ENCODE data around the gene SOWAHA.
"Not testable (repeated sequence)": the region's sequence is repeated elsewhere in the genome, so short reads cannot be mapped to it uniquely, and the experiment has no call there.

The SOWAHA gene

GRCh38 chr5:132805872-132806271 is 7.2 kb upstream of the SOWAHA start:
- not testable (repeated sequence) for H3K9me3 ChIP-seq (ENCODE audit: control insufficient read depth, low read length); H3K4me3 ChIP-seq (ENCODE audit: insufficient read depth, low read depth, low read length); H3K36me3 ChIP-seq (ENCODE audit: control insufficient read depth, insufficient read depth, low read length); H3K27ac ChIP-seq (ENCODE audit: insufficient read depth, low read depth, low read length, poor library complexity, severe bottlenecking)
- 87 to 91% methylated on average over 4 of the region's 6 CpGs for WGBS, 2 experiments
- Histone ChIP-seq H3K4me1 (ENCODE audit: control insufficient read depth, insufficient read depth, low read length) (peaks cover 11% of the 10 kb centered on the region), H3K27me3 (ENCODE audit: control insufficient read depth, insufficient read depth, low read length, poor library complexity, severe bottlenecking) (peaks cover 15% of the 10 kb centered on the region)

DNA sequence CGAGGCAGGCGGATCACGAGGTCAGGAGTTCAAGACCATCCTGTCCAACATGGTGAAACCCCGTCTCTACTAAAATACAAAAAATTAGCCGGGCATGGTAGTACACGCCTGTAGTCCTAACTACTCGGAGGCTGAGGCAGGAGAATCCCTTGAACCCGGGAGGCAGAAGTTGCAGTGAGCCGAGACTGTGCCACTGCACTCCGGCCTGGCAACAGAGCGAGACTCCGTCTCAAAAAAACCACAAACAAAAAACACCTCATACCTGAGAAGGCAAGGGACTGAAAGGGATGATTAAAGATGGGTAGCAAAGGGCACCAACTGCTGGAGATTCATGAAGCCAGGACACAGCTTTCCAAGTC is 6.3 kb upstream of the SOWAHA start:
- 93 to 94% methylated on average over 12 of the region's 12 CpGs for WGBS, 2 experiments
- not testable (repeated sequence) for H3K27ac ChIP-seq (ENCODE audit: insufficient read depth, low read depth, low read length, poor library complexity, severe bottlenecking); H3K4me3 ChIP-seq (ENCODE audit: insufficient read depth, low read depth, low read length); H3K9me3 ChIP-seq (ENCODE audit: control insufficient read depth, low read length); H3K36me3 ChIP-seq (ENCODE audit: control insufficient read depth, insufficient read depth, low read length)
- peaks cover 11% of the 10 kb centered on the region for H3K4me1 ChIP-seq (ENCODE audit: control insufficient read depth, insufficient read depth, low read length)
- peaks cover 24% of the 10 kb centered on the region for H3K27me3 ChIP-seq (ENCODE audit: control insufficient read depth, insufficient read depth, low read length, poor library complexity, severe bottlenecking)

DNA sequence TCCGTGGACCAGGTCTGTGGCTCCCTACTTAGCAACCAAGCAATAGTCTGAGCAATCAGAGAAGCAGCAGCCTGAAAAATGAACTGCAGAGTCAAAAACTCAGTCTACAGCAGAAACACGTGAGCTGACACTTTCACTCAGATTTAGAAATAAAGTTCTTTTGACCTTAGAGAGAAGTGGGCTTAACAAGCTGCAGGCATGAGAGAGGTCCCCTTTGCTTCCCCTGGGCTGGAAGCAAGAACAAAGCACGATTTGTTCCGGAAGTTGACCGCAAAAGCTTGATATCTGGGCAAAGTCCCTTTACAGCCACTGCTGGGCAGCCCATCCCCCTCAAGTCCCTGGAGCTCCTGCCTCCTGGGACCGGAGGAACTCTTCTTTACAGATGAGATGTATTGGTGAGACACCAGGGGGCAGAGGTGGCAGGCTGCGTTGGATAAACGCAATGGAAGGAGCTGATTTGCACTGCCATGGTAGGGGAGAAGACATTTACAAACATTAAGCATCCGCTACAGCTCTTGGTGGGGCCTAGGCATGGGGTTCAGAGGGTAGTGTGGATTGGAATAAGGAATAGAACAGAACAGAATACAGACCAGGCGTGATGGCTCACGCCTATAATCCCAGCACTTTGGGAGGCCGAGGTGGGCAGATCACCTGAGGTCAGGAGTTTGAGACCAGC is 5.8 kb upstream of the SOWAHA start:
- H3K9me3 ChIP-seq (ENCODE audit: control insufficient read depth, low read length), result no peaks in the 10 kb centered on the region
- H3K4me1 ChIP-seq (ENCODE audit: control insufficient read depth, insufficient read depth, low read length), result peaks cover 11% of the 10 kb centered on the region
- H3K4me3 ChIP-seq (ENCODE audit: insufficient read depth, low read depth, low read length), result no peak overlapping the region
- WGBS, 2 experiments, result 51 to 52% methylated on average over 12 of the region's 12 CpGs
- peaks cover 30% of the 10 kb centered on the region for H3K27me3 ChIP-seq (ENCODE audit: control insufficient read depth, insufficient read depth, low read length, poor library complexity, severe bottlenecking)
- H3K36me3 ChIP-seq (ENCODE audit: control insufficient read depth, insufficient read depth, low read length), result no peaks in the 10 kb centered on the region
- no peak overlapping the region for H3K27ac ChIP-seq (ENCODE audit: insufficient read depth, low read depth, low read length, poor library complexity, severe bottlenecking)

- Histone ChIP-seq H3K27ac (ENCODE audit: insufficient read depth, low read depth, low read length, poor library complexity, severe bottlenecking) (no peak overlapping the region), H3K4me1 (ENCODE audit: control insufficient read depth, insufficient read depth, low read length) (peaks cover 11% of the 10 kb centered on the region), H3K36me3 (ENCODE audit: control insufficient read depth, insufficient read depth, low read length) (no peaks in the 10 kb centered on the region), H3K9me3 (ENCODE audit: control insufficient read depth, low read length) (no peaks in the 10 kb centered on the region), H3K4me3 (ENCODE audit: insufficient read depth, low read depth, low read length) (no peak overlapping the region), H3K27me3 (ENCODE audit: control insufficient read depth, insufficient read depth, low read length, poor library complexity, severe bottlenecking) (peaks cover 41% of the 10 kb centered on the region)
- 79 to 85% methylated on average over 2 of the region's 2 CpGs for WGBS, 2 experiments
These were observed 4.7 kb upstream of the SOWAHA start for GRCh38 chr5:132808448-132808847.

DNA sequence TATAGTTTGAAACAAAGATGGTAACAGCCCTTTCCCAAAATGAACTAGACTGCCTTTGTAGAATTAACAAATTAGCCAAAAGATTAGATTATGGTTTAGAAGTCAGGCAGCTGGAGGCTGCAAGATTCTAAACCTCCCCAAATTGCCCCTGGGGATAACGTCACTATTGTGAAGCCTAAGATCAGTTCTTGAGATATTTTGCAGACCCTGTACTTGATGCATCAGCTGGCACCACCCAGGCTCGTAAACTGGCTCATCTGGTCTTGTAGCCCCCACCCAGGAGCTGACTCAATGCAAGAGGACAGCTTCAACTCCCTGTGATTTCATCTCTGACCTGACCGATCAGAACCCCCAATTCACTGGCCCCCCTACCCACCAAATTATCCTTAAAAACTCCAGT is 4.2 kb upstream of the SOWAHA start:
- WGBS, 2 experiments, result 70 to 71% methylated on average over 3 of the region's 3 CpGs

GRCh38 chr5:132810605-132811004 is 2.5 kb upstream of the SOWAHA start:
- Histone ChIP-seq H3K36me3 (ENCODE audit: control insufficient read depth, insufficient read depth, low read length) (no peaks in the 10 kb centered on the region), H3K4me3 (ENCODE audit: insufficient read depth, low read depth, low read length) (no peak overlapping the region), H3K9me3 (ENCODE audit: control insufficient read depth, low read length) (no peaks in the 10 kb centered on the region), H3K4me1 (ENCODE audit: control insufficient read depth, insufficient read depth, low read length) (peaks cover 11% of the 10 kb centered on the region), H3K27me3 (ENCODE audit: control insufficient read depth, insufficient read depth, low read length, poor library complexity, severe bottlenecking) (peaks cover 63% of the 10 kb centered on the region), H3K27ac (ENCODE audit: insufficient read depth, low read depth, low read length, poor library complexity, severe bottlenecking) (no peak overlapping the region)
- 85 to 86% methylated on average over 5 of the region's 5 CpGs for WGBS, 2 experiments

More for the DNA sequence above, 4.2 kb upstream of the SOWAHA start:
- Histone ChIP-seq H3K27ac (ENCODE audit: insufficient read depth, low read depth, low read length, poor library complexity, severe bottlenecking) (no peak overlapping the region), H3K36me3 (ENCODE audit: control insufficient read depth, insufficient read depth, low read length) (no peaks in the 10 kb centered on the region), H3K4me3 (ENCODE audit: insufficient read depth, low read depth, low read length) (no peak overlapping the region), H3K9me3 (ENCODE audit: control insufficient read depth, low read length) (no peaks in the 10 kb centered on the region), H3K27me3 (ENCODE audit: control insufficient read depth, insufficient read depth, low read length, poor library complexity, severe bottlenecking) (peaks cover 45% of the 10 kb centered on the region), H3K4me1 (ENCODE audit: control insufficient read depth, insufficient read depth, low read length) (peaks cover 11% of the 10 kb centered on the region)

DNA sequence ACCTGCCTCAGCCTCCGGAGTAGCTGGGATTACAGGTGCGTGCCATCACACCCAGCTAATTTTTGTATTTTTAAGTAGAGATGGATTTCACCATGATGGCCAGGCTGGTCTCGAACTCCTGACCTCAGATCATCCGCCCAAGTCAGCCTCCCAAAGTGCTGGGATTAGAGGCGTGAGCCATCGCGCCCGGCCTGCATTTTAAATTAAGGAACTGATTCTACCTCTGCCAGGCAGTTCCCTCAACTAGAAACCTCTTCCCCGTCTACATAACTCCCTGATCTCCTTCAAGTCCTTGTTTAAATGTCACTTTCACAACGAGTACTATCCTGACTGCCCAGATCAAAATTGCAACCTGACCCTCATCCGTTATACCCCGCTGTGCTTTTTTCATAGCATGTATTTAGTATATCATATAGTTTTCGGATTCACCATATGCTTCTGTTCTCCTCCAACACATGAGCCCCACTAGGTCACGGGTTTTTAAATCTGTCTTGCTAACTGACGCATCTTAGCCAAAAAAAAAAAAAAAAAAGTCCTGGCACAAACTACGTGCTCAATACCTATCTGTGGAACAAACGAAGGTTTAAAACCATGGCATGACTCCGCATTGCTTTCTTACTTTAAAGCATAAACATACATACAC is 858 bp upstream of the SOWAHA start:
- Histone ChIP-seq H3K4me3 (ENCODE audit: insufficient read depth, low read depth, low read length) (no peak overlapping the region), H3K27ac (ENCODE audit: insufficient read depth, low read depth, low read length, poor library complexity, severe bottlenecking) (no peak overlapping the region), H3K4me1 (ENCODE audit: control insufficient read depth, insufficient read depth, low read length) (peaks cover 4% of the 10 kb centered on the region), H3K36me3 (ENCODE audit: control insufficient read depth, insufficient read depth, low read length) (no peaks in the 10 kb centered on the region), H3K9me3 (ENCODE audit: control insufficient read depth, low read length) (no peaks in the 10 kb centered on the region), H3K27me3 (ENCODE audit: control insufficient read depth, insufficient read depth, low read length, poor library complexity, severe bottlenecking) (peaks cover 79% of the 10 kb centered on the region)
- WGBS, 2 experiments, result 43 to 55% methylated on average over 17 to 18 of the region's 18 CpGs

DNA sequence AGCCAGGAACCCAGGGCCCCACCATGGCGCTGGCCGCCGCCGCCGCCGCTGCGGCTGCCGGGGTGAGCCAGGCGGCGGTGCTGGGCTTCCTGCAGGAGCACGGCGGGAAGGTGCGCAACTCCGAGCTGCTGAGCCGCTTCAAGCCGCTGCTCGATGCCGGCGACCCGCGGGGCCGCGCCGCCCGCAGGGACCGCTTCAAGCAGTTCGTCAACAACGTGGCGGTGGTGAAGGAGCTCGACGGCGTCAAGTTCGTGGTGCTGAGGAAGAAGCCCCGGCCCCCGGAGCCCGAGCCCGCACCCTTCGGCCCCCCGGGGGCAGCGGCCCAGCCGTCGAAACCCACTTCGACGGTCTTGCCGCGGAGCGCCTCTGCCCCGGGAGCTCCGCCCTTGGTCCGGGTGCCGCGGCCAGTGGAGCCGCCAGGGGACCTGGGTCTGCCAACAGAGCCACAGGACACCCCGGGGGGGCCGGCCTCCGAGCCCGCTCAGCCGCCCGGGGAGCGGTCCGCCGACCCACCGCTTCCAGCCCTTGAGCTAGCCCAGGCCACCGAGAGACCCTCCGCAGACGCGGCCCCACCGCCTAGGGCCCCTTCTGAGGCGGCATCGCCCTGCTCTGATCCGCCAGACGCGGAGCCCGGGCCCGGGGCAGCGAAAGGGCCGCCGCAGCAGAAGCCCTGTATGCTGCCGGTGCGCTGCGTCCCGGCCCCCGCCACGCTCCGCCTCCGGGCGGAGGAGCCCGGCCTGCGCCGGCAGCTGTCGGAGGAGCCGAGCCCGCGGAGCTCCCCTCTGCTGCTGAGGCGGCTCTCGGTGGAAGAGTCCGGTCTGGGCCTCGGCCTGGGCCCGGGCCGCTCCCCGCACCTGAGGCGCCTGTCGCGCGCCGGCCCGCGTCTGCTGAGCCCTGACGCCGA is 749 bp downstream of the SOWAHA start:
- Histone ChIP-seq H3K4me1 (ENCODE audit: control insufficient read depth, insufficient read depth, low read length) (no peaks in the 10 kb centered on the region), H3K9me3 (ENCODE audit: control insufficient read depth, low read length) (no peaks in the 10 kb centered on the region), H3K4me3 (ENCODE audit: insufficient read depth, low read depth, low read length) (no peak overlapping the region), H3K36me3 (ENCODE audit: control insufficient read depth, insufficient read depth, low read length) (no peaks in the 10 kb centered on the region), H3K27ac (ENCODE audit: insufficient read depth, low read depth, low read length, poor library complexity, severe bottlenecking) (no peak overlapping the region), H3K27me3 (ENCODE audit: control insufficient read depth, insufficient read depth, low read length, poor library complexity, severe bottlenecking) (peaks cover 86% of the 10 kb centered on the region)
- WGBS, 2 experiments, result 3% methylated on average over 110 of the region's 110 CpGs

DNA sequence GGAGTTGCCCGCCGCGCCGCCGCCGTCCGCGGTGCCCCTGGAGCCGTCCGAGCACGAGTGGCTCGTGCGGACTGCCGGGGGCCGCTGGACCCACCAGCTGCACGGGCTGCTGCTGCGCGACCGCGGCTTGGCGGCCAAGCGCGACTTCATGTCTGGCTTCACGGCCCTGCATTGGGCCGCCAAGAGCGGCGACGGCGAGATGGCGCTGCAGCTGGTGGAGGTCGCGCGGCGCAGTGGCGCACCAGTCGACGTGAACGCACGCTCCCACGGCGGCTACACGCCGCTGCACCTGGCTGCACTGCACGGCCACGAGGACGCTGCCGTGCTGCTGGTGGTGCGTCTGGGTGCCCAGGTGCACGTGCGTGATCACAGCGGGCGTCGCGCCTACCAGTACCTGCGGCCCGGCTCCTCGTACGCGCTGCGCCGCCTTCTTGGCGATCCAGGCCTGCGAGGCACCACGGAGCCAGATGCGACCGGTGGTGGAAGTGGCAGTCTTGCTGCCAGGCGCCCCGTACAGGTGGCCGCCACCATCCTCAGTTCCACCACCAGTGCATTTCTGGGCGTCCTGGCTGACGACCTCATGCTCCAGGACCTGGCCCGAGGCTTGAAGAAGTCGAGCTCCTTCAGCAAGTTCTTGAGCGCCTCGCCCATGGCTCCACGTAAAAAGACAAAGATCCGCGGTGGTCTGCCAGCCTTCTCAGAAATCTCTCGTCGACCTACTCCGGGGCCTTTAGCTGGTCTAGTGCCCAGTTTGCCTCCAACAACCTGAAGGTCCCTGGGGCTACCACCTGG is 1.6 kb downstream of the SOWAHA start:
- 65 to 66% methylated on average over 81 of the region's 81 CpGs for WGBS, 2 experiments
- Histone ChIP-seq H3K4me3 (ENCODE audit: insufficient read depth, low read depth, low read length) (no peak overlapping the region), H3K9me3 (ENCODE audit: control insufficient read depth, low read length) (no peaks in the 10 kb centered on the region), H3K4me1 (ENCODE audit: control insufficient read depth, insufficient read depth, low read length) (no peaks in the 10 kb centered on the region), H3K27me3 (ENCODE audit: control insufficient read depth, insufficient read depth, low read length, poor library complexity, severe bottlenecking) (peaks cover 87% of the 10 kb centered on the region), H3K36me3 (ENCODE audit: control insufficient read depth, insufficient read depth, low read length) (no peaks in the 10 kb centered on the region), H3K27ac (ENCODE audit: insufficient read depth, low read depth, low read length, poor library complexity, severe bottlenecking) (no peak overlapping the region)
